ENCODE results near the gene SENP7.

DNA sequence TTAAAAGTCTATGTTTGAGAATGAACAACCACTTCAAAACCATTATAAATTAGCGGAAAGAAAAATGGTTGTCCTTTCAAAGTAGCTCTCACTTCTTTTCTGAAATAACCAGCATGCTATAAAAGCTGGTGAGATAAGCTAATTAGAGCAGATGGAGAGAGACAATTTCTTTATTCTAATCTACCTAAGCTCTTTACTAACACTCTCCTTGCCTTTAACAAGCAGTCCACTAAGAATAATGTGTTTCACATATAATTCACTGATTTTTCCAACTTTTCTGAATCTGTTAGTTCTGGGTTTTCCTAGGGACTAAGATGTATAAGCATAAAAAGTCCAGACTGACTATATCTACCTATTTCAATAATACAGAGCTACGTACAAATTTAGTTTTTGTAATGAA is 192.5 kb downstream of the SENP7 start, which contains the start of gene IMPG2:
- TF ChIP-seq FOXA1 (IDR thresholded peaks at IDR 0.05) (no peak), BHLHE40 (IDR thresholded peaks at IDR 0.05; ENCODE audit: borderline replicate concordance) (no peak), TARDBP (IDR thresholded peaks at IDR 0.05) (no peak), L3MBTL2 (conservative IDR thresholded peaks at IDR 0.05) (no peak), ARNT (IDR thresholded peaks at IDR 0.05) (no peak), NFRKB (IDR thresholded peaks at IDR 0.05) (no peak), HDGF (IDR thresholded peaks at IDR 0.05; ENCODE audit: borderline replicate concordance) (no peak), LEF1 (IDR thresholded peaks at IDR 0.05; ENCODE audit: borderline replicate concordance) (no peak), FOXM1 (IDR thresholded peaks at IDR 0.05; ENCODE audit: borderline replicate concordance) (no peak), FOXK2 (IDR thresholded peaks at IDR 0.05) (no peak), SUZ12 (IDR thresholded peaks at IDR 0.05) (no peak), CTBP1 (IDR thresholded peaks at IDR 0.05; ENCODE audit: borderline replicate concordance) (no peak), SP1 (IDR thresholded peaks at IDR 0.05) (no peak)
- TF ChIP-seq, protein P1, sequence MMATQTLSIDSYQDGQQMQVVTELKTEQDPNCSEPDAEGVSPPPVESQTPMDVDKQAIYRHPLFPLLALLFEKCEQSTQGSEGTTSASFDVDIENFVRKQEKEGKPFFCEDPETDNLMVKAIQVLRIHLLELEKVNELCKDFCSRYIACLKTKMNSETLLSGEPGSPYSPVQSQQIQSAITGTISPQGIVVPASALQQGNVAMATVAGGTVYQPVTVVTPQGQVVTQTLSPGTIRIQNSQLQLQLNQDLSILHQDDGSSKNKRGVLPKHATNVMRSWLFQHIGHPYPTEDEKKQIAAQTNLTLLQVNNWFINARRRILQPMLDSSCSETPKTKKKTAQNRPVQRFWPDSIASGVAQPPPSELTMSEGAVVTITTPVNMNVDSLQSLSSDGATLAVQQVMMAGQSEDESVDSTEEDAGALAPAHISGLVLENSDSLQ (IDR thresholded peaks at IDR 0.05), result no peak

All from HEK293T (cell line).